Neutrophil (primary cell): ENCODE results near the gene ANKRD24.
"Not testable (repeated sequence)": the region's sequence is repeated elsewhere in the genome, so short reads cannot be mapped to it uniquely, and the experiment has no call there.

Source experiments
- H3K27ac ChIP-seq: fragments of 200-600 bp; sonication (generic); 2 replicates; pipeline ENCODE4 v1.5.1; 2016; ENCODE audit warnings: mild to moderate bottlenecking, moderate library complexity
- H3K27me3 ChIP-seq: fragments of 200-600 bp; sonication (generic); 2 replicates; pipeline ENCODE4 v1.6.0; 2016; ENCODE audit warnings: mild to moderate bottlenecking
- H3K36me3 ChIP-seq: fragments of 200-600 bp; sonication (generic); 2 replicates; pipeline ENCODE4 v1.5.1; 2017
- H3K4me1 ChIP-seq, 2 experiments: fragments of 200-600 bp in 1 of 2; sonication (generic) in 1 of 2; 1 replicate in 1 of 2; 2 replicates in 1 of 2; pipeline versions ENCODE4 v1.5.1 to v1.6.1; 2013 to 2016; ENCODE audit warnings: low read depth in 1 of 2, low read length in 1 of 2, mild to moderate bottlenecking in 1 of 2, moderate library complexity in 1 of 2; ENCODE audit not compliant: control insufficient read depth in 1 of 2, insufficient read depth in 1 of 2
- H3K4me3 ChIP-seq, 2 experiments: fragments of 200-600 bp in 1 of 2; sonication (generic) in 1 of 2; 1 replicate in 1 of 2; 2 replicates in 1 of 2; pipeline ENCODE4 v1.5.1; 2013 to 2016; ENCODE audit warnings: low read depth in 1 of 2, low read length in 1 of 2, mild to moderate bottlenecking in 1 of 2, moderate library complexity in 1 of 2
- H3K9me3 ChIP-seq: fragments of 200-600 bp; sonication (generic); 2 replicates; pipeline ENCODE4 v1.5.1; 2016
- TF ChIP-seq, protein P1 (sequence below): fragments of 200-600 bp; sonication (generic); IDR thresholded peaks from 2 replicates; pipeline ENCODE4 v1.5.1; 2016; ENCODE audit warnings: antibody characterized with exemption

The ANKRD24 gene

DNA sequence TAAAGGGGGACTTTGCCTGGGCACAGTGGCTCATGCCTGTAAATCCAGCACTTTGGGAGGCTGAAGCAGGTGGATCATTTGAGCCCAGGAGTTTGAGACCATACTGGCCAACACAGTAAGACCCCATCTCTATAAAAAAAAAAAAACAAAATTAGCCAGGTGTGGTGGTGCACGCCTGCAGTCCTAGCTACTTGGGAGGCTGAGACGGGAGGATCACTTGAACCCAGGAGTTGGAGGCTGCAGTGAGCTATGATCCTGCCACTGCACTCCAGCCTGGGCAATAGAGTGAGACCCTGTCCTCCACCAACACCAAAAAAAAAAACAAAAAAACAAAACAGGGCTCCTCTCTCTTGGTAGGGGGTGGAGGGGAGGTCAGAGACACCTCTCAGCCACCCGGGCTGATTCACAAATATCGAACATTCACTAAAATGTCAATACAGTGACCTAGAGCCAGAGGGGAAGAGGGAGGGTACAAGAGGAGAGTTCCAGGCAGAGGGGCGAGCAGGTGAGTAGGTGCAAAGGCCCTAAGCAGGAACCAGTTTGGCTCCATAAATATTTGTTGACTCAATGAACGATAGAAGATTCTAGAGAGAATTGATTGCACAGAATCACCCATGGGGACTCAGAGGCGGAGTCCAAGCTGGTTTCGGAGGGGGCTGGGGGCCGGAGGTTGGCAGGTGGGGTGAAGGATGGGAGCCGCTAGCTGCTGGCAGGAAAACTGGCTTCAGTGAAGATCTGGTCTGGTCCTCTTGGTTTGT lies 30.1 kb upstream of the ANKRD24 start:
- H3K4me1 ChIP-seq, result no peaks in the 10 kb centered on the region
- H3K4me3 ChIP-seq, result no peak overlapping the region
- TF ChIP-seq, protein P1, sequence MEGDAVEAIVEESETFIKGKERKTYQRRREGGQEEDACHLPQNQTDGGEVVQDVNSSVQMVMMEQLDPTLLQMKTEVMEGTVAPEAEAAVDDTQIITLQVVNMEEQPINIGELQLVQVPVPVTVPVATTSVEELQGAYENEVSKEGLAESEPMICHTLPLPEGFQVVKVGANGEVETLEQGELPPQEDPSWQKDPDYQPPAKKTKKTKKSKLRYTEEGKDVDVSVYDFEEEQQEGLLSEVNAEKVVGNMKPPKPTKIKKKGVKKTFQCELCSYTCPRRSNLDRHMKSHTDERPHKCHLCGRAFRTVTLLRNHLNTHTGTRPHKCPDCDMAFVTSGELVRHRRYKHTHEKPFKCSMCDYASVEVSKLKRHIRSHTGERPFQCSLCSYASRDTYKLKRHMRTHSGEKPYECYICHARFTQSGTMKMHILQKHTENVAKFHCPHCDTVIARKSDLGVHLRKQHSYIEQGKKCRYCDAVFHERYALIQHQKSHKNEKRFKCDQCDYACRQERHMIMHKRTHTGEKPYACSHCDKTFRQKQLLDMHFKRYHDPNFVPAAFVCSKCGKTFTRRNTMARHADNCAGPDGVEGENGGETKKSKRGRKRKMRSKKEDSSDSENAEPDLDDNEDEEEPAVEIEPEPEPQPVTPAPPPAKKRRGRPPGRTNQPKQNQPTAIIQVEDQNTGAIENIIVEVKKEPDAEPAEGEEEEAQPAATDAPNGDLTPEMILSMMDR, result no peak
- H3K27ac ChIP-seq, result no peak overlapping the region
- no peaks in the 10 kb centered on the region for H3K9me3 ChIP-seq
- H3K27me3 ChIP-seq, result peaks cover 35% of the 10 kb centered on the region
- H3K36me3 ChIP-seq, result no peaks in the 10 kb centered on the region

DNA sequence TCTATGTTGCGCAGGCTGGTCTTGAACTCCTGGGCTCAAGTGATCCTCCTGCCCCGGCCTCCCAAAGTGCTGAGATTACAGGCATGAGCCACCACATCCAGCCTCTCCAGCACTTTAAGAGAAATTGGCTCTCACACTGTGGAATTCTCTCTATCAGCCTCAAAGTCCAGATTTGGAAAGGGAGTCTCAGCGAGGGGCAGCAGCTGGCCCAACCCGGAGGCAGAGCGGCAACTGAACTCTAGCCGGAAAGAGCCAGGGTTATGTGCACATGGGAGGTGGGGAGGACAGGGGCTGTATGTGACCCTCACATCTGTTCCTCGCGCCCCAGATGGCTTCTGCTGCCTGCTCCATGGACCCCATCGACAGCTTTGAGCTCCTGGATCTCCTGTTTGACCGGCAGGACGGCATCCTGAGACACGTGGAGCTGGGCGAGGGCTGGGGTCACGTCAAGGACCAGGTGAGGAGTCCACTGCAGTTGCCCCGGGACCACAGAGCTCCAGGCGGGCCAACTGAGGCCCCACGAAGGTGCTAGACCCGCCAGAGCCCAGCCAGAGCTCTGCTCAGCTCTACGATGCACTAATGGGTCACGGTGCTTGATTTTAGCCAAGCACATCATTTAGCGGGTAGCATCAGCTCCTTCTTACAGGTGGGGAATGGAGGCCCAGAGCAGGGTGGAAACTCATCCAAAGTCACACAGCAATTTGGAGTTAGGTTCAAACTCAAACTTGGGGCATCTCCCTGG lies 27.7 kb upstream of the ANKRD24 start:
- Histone ChIP-seq H3K27me3 (peaks cover 22% of the 10 kb centered on the region), H3K27ac (no peak overlapping the region), H3K9me3 (no peaks in the 10 kb centered on the region), H3K4me3 (no peak overlapping the region), H3K36me3 (no peaks in the 10 kb centered on the region), H3K4me1 (no peaks in the 10 kb centered on the region)
- TF ChIP-seq, protein P1, result no peak

DNA sequence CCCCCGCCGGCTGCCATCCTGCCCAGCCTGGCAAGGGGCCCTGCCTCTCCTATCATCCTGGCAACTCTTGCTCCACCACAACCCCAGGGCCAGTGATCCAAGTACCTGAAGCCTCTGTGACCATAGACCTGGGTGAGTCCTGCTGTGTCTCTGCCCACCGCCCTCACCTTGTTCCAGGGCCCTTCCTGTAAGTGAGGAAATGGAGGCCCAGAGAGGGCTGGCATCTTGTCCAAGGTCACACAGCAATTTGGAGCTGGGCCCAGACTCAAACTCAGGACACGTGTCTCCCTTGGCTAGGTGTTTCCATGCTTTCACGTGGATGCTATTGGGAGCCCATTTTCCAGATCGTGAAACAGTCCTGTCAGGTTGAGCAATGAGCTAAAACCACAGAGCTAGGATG lies 25.3 kb upstream of the ANKRD24 start:
- no peaks in the 10 kb centered on the region for H3K36me3 ChIP-seq
- H3K27me3 ChIP-seq, result peaks cover 13% of the 10 kb centered on the region
- no peak overlapping the region for H3K4me3 ChIP-seq
- no peak overlapping the region for H3K27ac ChIP-seq
- H3K9me3 ChIP-seq, result no peaks in the 10 kb centered on the region
- TF ChIP-seq, protein P1, result no peak
- no peaks in the 10 kb centered on the region for H3K4me1 ChIP-seq

DNA sequence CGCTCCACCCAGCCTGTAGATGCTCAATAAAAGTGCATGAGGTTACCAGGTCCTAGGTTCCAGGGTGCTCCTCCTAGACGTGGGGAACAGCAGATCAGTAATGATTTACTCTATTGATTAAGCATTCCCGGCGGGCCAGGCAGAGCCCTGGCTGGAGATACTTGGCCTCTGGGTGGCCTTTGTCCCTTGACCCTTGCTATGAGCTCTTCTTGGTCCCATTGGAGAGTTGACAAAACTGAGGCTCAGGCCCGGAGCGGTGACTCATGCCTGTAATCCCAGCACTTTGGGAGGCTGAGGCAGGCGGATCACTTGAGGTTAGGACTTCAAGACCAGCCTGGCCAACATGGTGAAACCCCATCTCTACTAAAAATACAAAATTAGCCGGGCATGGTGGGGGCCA lies 24.5 kb upstream of the ANKRD24 start:
- H3K27me3 ChIP-seq, H3K36me3 ChIP-seq, H3K9me3 ChIP-seq, H3K4me1 ChIP-seq, H3K4me3 ChIP-seq, H3K27ac ChIP-seq: not testable (repeated sequence)

DNA sequence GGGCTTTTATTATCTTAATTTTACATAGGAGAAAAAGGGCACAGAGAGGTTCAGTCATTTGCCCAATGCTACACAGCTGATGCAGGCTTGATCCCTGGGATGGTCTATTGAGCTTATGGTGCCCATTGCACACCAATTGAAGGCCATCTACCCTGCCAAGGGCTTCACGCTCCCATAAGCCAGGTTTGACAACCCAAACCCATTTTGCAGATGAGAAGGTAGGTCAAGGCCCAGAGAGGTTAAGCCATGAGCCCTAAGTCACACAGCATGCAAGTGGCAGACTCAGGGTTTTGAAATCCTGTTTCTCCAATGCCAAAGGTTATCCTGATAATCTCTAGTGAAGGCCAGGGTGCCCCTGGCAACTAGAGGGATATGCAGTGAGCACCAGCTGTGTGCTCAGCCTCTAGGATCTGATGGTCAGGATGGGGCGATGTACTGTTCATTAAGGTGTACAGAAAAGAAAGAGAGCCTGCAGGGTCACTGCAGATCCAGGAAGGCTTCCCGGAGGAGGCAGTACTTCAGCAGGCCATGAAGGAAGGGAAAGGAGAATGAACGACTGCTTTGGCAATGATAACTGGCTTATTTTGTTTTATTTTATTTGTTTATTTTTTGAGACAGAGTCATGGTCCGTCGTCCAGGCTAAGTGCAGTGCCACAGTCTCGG lies 20.9 kb upstream of the ANKRD24 start:
- Histone ChIP-seq H3K4me1 (no peaks in the 10 kb centered on the region), H3K9me3 (no peaks in the 10 kb centered on the region), H3K27ac (no peak overlapping the region), H3K27me3 (peaks cover 18% of the 10 kb centered on the region), H3K36me3 (no peaks in the 10 kb centered on the region), H3K4me3 (no peak overlapping the region)
- TF ChIP-seq, protein P1, result no peak

DNA sequence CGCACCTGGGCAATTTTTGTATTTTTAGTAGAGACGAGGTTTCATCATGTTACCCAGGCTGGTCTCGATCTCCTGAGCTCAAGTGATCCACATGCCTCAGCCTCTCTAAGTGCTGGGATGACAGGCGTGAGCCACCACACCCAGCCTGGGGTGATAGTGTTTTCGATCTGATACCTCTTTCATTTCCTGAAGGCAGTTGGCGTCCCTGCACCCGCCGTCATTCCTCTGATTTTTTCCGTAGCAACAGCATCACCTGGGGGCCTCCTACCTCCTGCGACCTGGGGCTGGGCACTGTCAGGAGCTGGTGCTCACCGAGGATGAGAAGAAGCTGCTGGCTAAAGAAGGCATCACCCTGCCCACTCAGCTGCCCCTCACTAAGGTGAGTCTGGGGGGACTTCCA lies 18.2 kb upstream of the ANKRD24 start:
- H3K9me3 ChIP-seq, result no peaks in the 10 kb centered on the region
- TF ChIP-seq, protein P1, result no peak
- H3K27ac ChIP-seq, result no peak overlapping the region
- peaks cover 18% of the 10 kb centered on the region for H3K27me3 ChIP-seq
- H3K4me3 ChIP-seq, result no peak overlapping the region
- H3K4me1 ChIP-seq, result no peaks in the 10 kb centered on the region
- no peaks in the 10 kb centered on the region for H3K36me3 ChIP-seq
